HepG2 (cell line): ENCODE measurements around the gene SMARCD1. TPM values are rescaled to one million over a fixed set of nuclear protein-coding genes. Genes with fewer than 3 reads are reported as not detected.

Experiments
- ATAC-seq: fragments of 200-7000 bp; cut with Tn5 transposase; 3 replicates; pipeline ENCODE4 v1.9.1; 2020; ENCODE audit warnings: mild to moderate bottlenecking, moderate library complexity
- BruUV-seq: library from RNA; stranded (reverse); fragments of 400-500 nt; replicated peaks from 2 replicates; lab custom pipeline; 2021; lab: Mats Ljungman, UMichigan
- CTCF ChIA-PET: fragments of 300-600 bp; formaldehyde crosslinking; extraction: SDS; loops from one replicate; lab custom pipeline; 2021; ENCODE audit warnings: low total read pairs, inconsistent platforms, low intra/inter-chr PET ratio; lab: Yijun Ruan, JAX
- POLR2A ChIA-PET: fragments of 350-600 bp; sonication (Branson Sonifier 250); formaldehyde crosslinking; loops from one replicate; lab custom pipeline; 2020; ENCODE audit warnings: antibody characterized with exemption, inconsistent platforms; lab: Yijun Ruan, JAX
- DNase-seq: peaks from one replicate; pipeline ENCODE4 v3.0.0-alpha.2; 2015; ENCODE audit warnings: low spot score
- FAIRE-seq: peaks from 3 replicates; lab custom pipeline; 2011; peaks lifted over from hg19 to GRCh38; lab: Jason Lieb, UNC
- H2AFZ ChIP-seq: one replicate; pipeline ENCODE4 v1.6.1; 2011; ENCODE audit warnings: low read length, inconsistent platforms
- H3K27ac ChIP-seq: fragments of 300-600 bp; 3 replicates; pipeline ENCODE4 v1.8.0; 2011; ENCODE audit warnings: mixed run types, mild to moderate bottlenecking, mixed read lengths, low read length, inconsistent platforms; ENCODE audit not compliant: insufficient read depth; ENCODE audit errors: extremely low read length
- H3K27me3 ChIP-seq, 2 experiments: fragments of 200-600 bp in 1 of 2; 2 replicates in 1 of 2; 3 replicates in 1 of 2; pipeline versions ENCODE4 v1.6.0 to v1.8.0; 2011; ENCODE audit warnings: low read length in 2 of 2, mild to moderate bottlenecking in 2 of 2, moderate library complexity in 2 of 2, inconsistent platforms in 1 of 2; ENCODE audit not compliant: insufficient read depth in 2 of 2, control insufficient read depth in 1 of 2
- H3K36me3 ChIP-seq, 2 experiments: fragments of 200-600 bp in 1 of 2; replicated peaks in 1 of 2; 2 replicates in 1 of 2; 3 replicates in 1 of 2; pipeline versions ENCODE4 v1.5.1 to v1.8.0; 2011; ENCODE audit warnings: low read length in 2 of 2, inconsistent platforms in 1 of 2; ENCODE audit not compliant: insufficient read depth in 2 of 2, control insufficient read depth in 1 of 2
- H3K4me1 ChIP-seq: 2 replicates; pipeline ENCODE4 v1.5.1; 2012; ENCODE audit warnings: low read length, inconsistent platforms; ENCODE audit not compliant: insufficient read depth
- H3K4me2 ChIP-seq: 2 replicates; pipeline ENCODE4 v1.6.0; 2011; ENCODE audit warnings: low read depth, low read length, inconsistent platforms
- H3K4me3 ChIP-seq, 3 experiments: fragments of 200-600 bp in 1 of 3; sonication (generic), shearing (Covaris generic) in 1 of 3; replicated peaks in 1 of 3; 2 replicates each; pipeline ENCODE4 v1.5.1; 2011 to 2016; ENCODE audit warnings: low read length in 3 of 3, inconsistent platforms in 2 of 3, low read depth in 2 of 3, mild to moderate bottlenecking in 2 of 3, control low read depth in 1 of 3, mixed read lengths in 1 of 3; ENCODE audit not compliant: insufficient read depth in 1 of 3
- H3K79me2 ChIP-seq: one replicate; pipeline ENCODE4 v1.6.1; 2011; ENCODE audit warnings: low read length, inconsistent platforms; ENCODE audit not compliant: insufficient read depth
- H3K9ac ChIP-seq: 2 replicates; pipeline ENCODE4 v1.6.0; 2011; ENCODE audit warnings: mild to moderate bottlenecking, low read depth, low read length, inconsistent platforms; ENCODE audit not compliant: insufficient read depth
- H3K9me3 ChIP-seq: 2 replicates; pipeline ENCODE4 v1.5.1; 2012; ENCODE audit warnings: mild to moderate bottlenecking, low read length
- H4K20me1 ChIP-seq: 2 replicates; pipeline ENCODE4 v1.6.0; 2011; ENCODE audit warnings: inconsistent platforms, mild to moderate bottlenecking, low read length, moderate library complexity; ENCODE audit not compliant: insufficient read depth
- HDAC2 ChIP-seq: sonication (generic); formaldehyde crosslinking; IDR thresholded peaks from 2 replicates; pipeline ENCODE4 v1.4.0; 2020; ENCODE audit warnings: missing genetic modification reagents
- HIC2 ChIP-seq: sonication (generic); formaldehyde crosslinking; IDR thresholded peaks from 2 replicates; pipeline ENCODE4 v1.9.0; 2022; ENCODE audit warnings: low read depth, missing genetic modification reagents
- HOXA9 ChIP-seq: sonication (generic); formaldehyde crosslinking; IDR thresholded peaks from 2 replicates; pipeline ENCODE4 v1.8.1; 2022; ENCODE audit warnings: missing genetic modification reagents, mild to moderate bottlenecking, moderate library complexity, borderline replicate concordance
- KDM5A ChIP-seq: fragments of 200-600 bp; sonication (generic); IDR thresholded peaks from 2 replicates; pipeline ENCODE4 v1.7.0; 2018; ENCODE audit warnings: antibody characterized with exemption, mild to moderate bottlenecking, low read length, borderline replicate concordance
- MAFK ChIP-seq, 2 experiments: IDR thresholded peaks in 1 of 2; conservative IDR thresholded peaks in 1 of 2; 2 replicates each; pipeline ENCODE4 v1.6.1; 2011; ENCODE audit warnings: improper control_type of control experiment in 2 of 2, low read length in 2 of 2
- RFX3 ChIP-seq: IDR thresholded peaks from 2 replicates; pipeline ENCODE4 v1.6.1; 2016; ENCODE audit warnings: missing biosample characterization, missing genetic modification reagents
- ZNF20 ChIP-seq: sonication (generic); formaldehyde crosslinking; IDR thresholded peaks from 2 replicates; pipeline ENCODE4 v1.4.0; 2020; ENCODE audit warnings: mild to moderate bottlenecking, moderate library complexity, missing genetic modification reagents
- ZNF292 ChIP-seq: sonication (generic); formaldehyde crosslinking; IDR thresholded peaks from 2 replicates; pipeline ENCODE4 v1.8.1; 2022; ENCODE audit warnings: mild to moderate bottlenecking, low read depth, missing genetic modification reagents, borderline replicate concordance
- ZNF350 ChIP-seq: sonication (generic); formaldehyde crosslinking; IDR thresholded peaks from 2 replicates; pipeline ENCODE4 v1.4.0; 2020; ENCODE audit warnings: mild to moderate bottlenecking, low read depth, missing genetic modification reagents, borderline replicate concordance
- ZSCAN29 ChIP-seq: sonication (generic); formaldehyde crosslinking; conservative IDR thresholded peaks from 2 replicates; pipeline ENCODE4 v1.4.0; 2020; ENCODE audit warnings: mild to moderate bottlenecking, missing genetic modification reagents
- WGBS: methylation state at CpG from one replicate; pipeline ENCODE4 v1.1.6; 2017; ENCODE audit warnings: low lambda C conversion rate; 5-methylcytosine and 5-hydroxymethylcytosine counted together
- in situ Hi-C: cut with HindIII; loops from 2 replicates; pipeline ENCODE4 v1.10.0; 2017; ENCODE audit warnings: low pct_unique_long_range_greater_than_20kb; ENCODE audit not compliant: extremely low pct_ligation_motif_present
- intact Hi-C: fragments of 100-400 bp; cut with micrococcal nuclease; formaldehyde crosslinking; loops from one replicate; pipeline ENCODE4 v1.10.0; 2022; ENCODE audit not compliant: unreplicated experiment
- polyA plus RNA-seq, 8 experiments: library from polyadenylated mRNA; depleted of rRNA in 3 of 8; stranded (reverse) in 7 of 8; unstranded in 1 of 8; fragments of >200 nt; fragmentation: Illumina TruSeq in 4 of 8; extraction: Trizol in 4 of 8; gene quantifications; 2 replicates each; pipeline versions ENCODE4 v1.2.1 to v1.2.3, GENCODE V29; 2011 to 2016; ENCODE audit warnings: low read depth in 4 of 8, missing spikeins in 1 of 8, mixed read lengths in 1 of 8; ENCODE audit not compliant: insufficient read depth in 1 of 8
- total RNA-seq, 5 experiments: library from RNA; depleted of rRNA; stranded (reverse); fragments of >200 nt; fragmentation: Illumina TruSeq; extraction: Trizol; gene quantifications; 2 replicates each; pipeline ENCODE4 v1.2.3, GENCODE V29; 2016; ENCODE audit warnings: low read depth in 1 of 5
- TF ChIP-seq, protein P1 (sequence below): sonication (generic); formaldehyde crosslinking; IDR thresholded peaks from 2 replicates; pipeline ENCODE4 v1.5.0; 2020; ENCODE audit warnings: mild to moderate bottlenecking, missing genetic modification reagents, moderate library complexity

The SMARCD1 gene
- total and polyA plus RNA-seq, 2 of the 13 experiments (the other 11 are each of a cell fraction or from before 2014, with no cell fraction given): 51.7 to 54.6 TPM

GRCh38 chr12:50085615-50086072 lies 502 bp downstream of the SMARCD1 start:
- Histone ChIP-seq H4K20me1 (peaks cover 4% of the 10 kb centered on the region; the same call in 1 of the 2 replicates), H3K27ac (peak overlapping the region; percentile 88), H3K4me2 (peak overlapping the region; percentile 89), H3K4me1 (peaks cover 76% of the 10 kb centered on the region), H3K9ac (peak overlapping the region; percentile 74), H3K36me3 (peaks cover 11 to 35% of the 10 kb centered on the region in 2 experiments), H3K27me3 (no peaks in the 10 kb centered on the region), H3K79me2 (peaks cover 17% of the 10 kb centered on the region), H3K9me3 (no peaks in the 10 kb centered on the region), H2AFZ (no peak overlapping the region), H3K4me3 (peak overlapping the region; percentile 58 to 77 (median 73))
- intact Hi-C loops: loop anchor here (2.0 kb wide), 2 partner anchors 25 to 315 kb away; partner anchors contain the start of gene LARP4
- WGBS: 23% methylated on average over 8 of the region's 8 CpGs
- TF ChIP-seq KDM5A: 0 out of 2 replicates have a peak, but pooled peaks have one; percentile 27
- TF ChIP-seq ZSCAN29 (CRISPR knock-in tag): no peak
- no peak for TF ChIP-seq ZNF350 (CRISPR knock-in tag)
- TF ChIP-seq ZNF292 (CRISPR knock-in tag): no peak
- FAIRE-seq (no peak), DNase-seq (no peak), ATAC-seq (peak; percentile 13; the same call in 2 of the 3 replicates)
- ChIA-PET POLR2A (interaction anchor here (1.0 to 7.4 kb wide), 11 partner anchors 9 to 198 kb away, joined by 3 to 265 read pairs (median 7); partner anchors contain the start of genes CERS5, COX14, GPD1 and LIMA1), CTCF (no interaction called here)
- BruUV-seq: no TSS peak
- in situ Hi-C loops: no loop called here

DNA sequence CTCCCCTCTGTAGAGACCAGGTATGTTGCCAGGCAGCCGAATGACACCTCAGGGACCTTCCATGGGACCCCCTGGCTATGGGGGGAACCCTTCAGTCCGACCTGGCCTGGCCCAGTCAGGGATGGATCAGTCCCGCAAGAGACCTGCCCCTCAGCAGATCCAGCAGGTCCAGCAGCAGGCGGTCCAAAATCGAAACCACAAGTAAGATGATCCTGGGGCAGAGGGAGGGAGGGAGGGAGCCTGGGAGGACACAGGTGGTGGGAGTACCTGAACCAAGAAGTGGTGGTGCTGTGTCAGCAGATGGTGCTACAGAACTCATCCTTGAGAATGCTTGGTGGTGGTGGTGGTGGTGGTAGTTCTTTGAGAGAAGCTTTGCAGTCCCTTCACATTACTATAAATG lies 1.0 kb downstream of the SMARCD1 start:
- intact Hi-C loops: no loop called here
- Histone ChIP-seq H2AFZ (no peak overlapping the region), H3K9me3 (no peaks in the 10 kb centered on the region), H3K9ac (peak overlapping the region; percentile 74), H3K27me3 (no peaks in the 10 kb centered on the region), H3K27ac (peak overlapping the region; percentile 88), H3K36me3 (peaks cover 11 to 36% of the 10 kb centered on the region in 2 experiments), H4K20me1 (peaks cover 4% of the 10 kb centered on the region; the same call in 1 of the 2 replicates), H3K4me2 (peak overlapping the region; percentile 89), H3K79me2 (peaks cover 17% of the 10 kb centered on the region), H3K4me3 (peak overlapping the region; percentile 58 to 77 (median 73)), H3K4me1 (peaks cover 71% of the 10 kb centered on the region)
- POLR2A ChIA-PET: interaction anchor here (1.6 to 7.4 kb wide), 4 partner anchors 8 to 30 kb away, joined by 5 to 265 read pairs (median 18); partner anchors contain the start of genes COX14 and GPD1
- 79% methylated on average over 3 of the region's 5 CpGs for WGBS
- in situ Hi-C loops: no loop called here
- no peak for FAIRE-seq
- ATAC-seq: no peak
- BruUV-seq: no TSS peak
- no peak for DNase-seq
- CTCF ChIA-PET: no interaction called here
- no peak for TF ChIP-seq HIC2
- no peak for TF ChIP-seq RFX3 (CRISPR knock-in tag)
- no peak for TF ChIP-seq ZNF20 (CRISPR knock-in tag)
- no peak for TF ChIP-seq HOXA9 (CRISPR knock-in tag)
- TF ChIP-seq MAFK (conservative IDR thresholded peaks at IDR 0.05 in 1 of 2, IDR thresholded peaks at IDR 0.05 in 1 of 2; ENCODE audit: low read length in 2 of 2): peak; percentile 16 to 32; a peak in 2 of 4 replicates
- TF ChIP-seq HDAC2 (CRISPR knock-in tag): no peak
- TF ChIP-seq, protein P1, sequence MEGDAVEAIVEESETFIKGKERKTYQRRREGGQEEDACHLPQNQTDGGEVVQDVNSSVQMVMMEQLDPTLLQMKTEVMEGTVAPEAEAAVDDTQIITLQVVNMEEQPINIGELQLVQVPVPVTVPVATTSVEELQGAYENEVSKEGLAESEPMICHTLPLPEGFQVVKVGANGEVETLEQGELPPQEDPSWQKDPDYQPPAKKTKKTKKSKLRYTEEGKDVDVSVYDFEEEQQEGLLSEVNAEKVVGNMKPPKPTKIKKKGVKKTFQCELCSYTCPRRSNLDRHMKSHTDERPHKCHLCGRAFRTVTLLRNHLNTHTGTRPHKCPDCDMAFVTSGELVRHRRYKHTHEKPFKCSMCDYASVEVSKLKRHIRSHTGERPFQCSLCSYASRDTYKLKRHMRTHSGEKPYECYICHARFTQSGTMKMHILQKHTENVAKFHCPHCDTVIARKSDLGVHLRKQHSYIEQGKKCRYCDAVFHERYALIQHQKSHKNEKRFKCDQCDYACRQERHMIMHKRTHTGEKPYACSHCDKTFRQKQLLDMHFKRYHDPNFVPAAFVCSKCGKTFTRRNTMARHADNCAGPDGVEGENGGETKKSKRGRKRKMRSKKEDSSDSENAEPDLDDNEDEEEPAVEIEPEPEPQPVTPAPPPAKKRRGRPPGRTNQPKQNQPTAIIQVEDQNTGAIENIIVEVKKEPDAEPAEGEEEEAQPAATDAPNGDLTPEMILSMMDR: 0 out of 2 replicates have a peak, but pooled peaks have one; percentile 9
